ENCODE data around the gene UTP15.

DNA sequence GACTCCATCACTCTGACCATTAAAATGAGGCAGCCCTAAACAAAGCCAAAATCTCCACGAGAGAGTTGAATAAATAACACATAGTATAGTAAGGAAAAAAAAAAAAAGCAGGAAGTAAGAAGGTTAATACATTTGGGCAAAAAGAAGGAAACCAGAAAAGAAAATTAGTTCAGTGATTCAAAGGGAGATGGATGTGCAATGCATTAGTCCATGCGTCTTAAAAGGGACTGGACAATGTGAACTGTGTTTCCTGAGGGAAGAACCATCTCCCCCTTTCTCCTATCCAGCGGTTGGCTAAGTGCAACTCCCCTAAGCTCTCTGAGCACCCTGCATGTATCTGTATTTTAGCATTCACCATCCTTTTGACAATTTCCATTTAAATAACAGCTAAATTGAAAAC is 1.5 kb upstream of the UTP15 start:
- TF ChIP-seq RARB (CRISPR knock-in tag; IDR thresholded peaks at IDR 0.05) (no peak), ZFP30 (CRISPR knock-in tag; IDR thresholded peaks at IDR 0.05) (no peak), BACH2 (CRISPR knock-in tag; IDR thresholded peaks at IDR 0.05; ENCODE audit: borderline replicate concordance) (no peak), ZNF565 (CRISPR knock-in tag; conservative IDR thresholded peaks at IDR 0.05; ENCODE audit: low read depth) (no peak)
- TF ChIP-seq, protein P1, sequence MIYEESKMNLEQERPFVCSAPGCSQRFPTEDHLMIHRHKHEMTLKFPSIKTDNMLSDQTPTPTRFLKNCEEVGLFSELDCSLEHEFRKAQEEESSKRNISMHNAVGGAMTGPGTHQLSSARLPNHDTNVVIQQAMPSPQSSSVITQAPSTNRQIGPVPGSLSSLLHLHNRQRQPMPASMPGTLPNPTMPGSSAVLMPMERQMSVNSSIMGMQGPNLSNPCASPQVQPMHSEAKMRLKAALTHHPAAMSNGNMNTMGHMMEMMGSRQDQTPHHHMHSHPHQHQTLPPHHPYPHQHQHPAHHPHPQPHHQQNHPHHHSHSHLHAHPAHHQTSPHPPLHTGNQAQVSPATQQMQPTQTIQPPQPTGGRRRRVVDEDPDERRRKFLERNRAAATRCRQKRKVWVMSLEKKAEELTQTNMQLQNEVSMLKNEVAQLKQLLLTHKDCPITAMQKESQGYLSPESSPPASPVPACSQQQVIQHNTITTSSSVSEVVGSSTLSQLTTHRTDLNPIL (CRISPR knock-in tag; IDR thresholded peaks at IDR 0.05; ENCODE audit: low read depth), result no peak

Measured in SK-N-SH treated with all-trans-retinoic acid at 6 μM for 48 hours (cell line).